ENCODE measurements around the gene IGF1R. TPM values are rescaled to one million over a fixed set of nuclear protein-coding genes. Genes with fewer than 3 reads are reported as not detected.

Gene IGF1R
- total RNA-seq, 4 donors from 2014 or later = 39.3 to 97.4 (median 44.7) TPM

DNA sequence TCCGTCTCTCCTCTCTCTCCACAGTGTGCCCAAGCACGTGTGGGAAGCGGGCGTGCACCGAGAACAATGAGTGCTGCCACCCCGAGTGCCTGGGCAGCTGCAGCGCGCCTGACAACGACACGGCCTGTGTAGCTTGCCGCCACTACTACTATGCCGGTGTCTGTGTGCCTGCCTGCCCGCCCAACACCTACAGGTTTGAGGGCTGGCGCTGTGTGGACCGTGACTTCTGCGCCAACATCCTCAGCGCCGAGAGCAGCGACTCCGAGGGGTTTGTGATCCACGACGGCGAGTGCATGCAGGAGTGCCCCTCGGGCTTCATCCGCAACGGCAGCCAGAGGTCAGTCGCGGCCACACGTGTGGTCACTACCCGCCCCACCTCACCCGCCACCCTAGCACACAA lies 243.0 kb downstream of the IGF1R start:
- DNase-seq (ENCODE audit: low spot score) (no peak), ATAC-seq (ENCODE audit: low FRiP score) (no peak)
- TF ChIP-seq, protein P1, sequence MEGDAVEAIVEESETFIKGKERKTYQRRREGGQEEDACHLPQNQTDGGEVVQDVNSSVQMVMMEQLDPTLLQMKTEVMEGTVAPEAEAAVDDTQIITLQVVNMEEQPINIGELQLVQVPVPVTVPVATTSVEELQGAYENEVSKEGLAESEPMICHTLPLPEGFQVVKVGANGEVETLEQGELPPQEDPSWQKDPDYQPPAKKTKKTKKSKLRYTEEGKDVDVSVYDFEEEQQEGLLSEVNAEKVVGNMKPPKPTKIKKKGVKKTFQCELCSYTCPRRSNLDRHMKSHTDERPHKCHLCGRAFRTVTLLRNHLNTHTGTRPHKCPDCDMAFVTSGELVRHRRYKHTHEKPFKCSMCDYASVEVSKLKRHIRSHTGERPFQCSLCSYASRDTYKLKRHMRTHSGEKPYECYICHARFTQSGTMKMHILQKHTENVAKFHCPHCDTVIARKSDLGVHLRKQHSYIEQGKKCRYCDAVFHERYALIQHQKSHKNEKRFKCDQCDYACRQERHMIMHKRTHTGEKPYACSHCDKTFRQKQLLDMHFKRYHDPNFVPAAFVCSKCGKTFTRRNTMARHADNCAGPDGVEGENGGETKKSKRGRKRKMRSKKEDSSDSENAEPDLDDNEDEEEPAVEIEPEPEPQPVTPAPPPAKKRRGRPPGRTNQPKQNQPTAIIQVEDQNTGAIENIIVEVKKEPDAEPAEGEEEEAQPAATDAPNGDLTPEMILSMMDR (IDR thresholded peaks at IDR 0.05) = no peak

DNA sequence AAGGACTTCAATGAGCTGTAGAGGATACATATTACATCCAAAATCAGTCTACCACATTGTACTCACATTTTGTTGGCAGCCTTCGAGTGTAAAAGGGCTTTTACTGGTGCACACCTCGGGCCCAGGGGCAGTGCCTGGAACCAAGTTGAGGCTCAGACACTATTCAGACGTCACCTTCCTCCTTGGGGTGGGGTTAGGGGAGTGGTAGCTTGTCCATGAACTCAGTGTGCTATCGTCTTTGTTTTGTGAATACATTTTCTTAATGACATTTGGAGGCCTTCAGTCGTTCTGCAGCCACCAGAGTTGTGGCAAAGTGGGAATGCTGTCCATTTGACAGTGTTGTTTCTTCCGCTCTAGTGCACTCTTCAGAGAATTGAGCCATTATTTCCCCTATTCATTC lies 245.1 kb downstream of the IGF1R start:
- TF ChIP-seq, protein P1 (IDR thresholded peaks at IDR 0.05) = no peak
- no peak for DNase-seq (ENCODE audit: low spot score)
- no peak for ATAC-seq (ENCODE audit: low FRiP score)

DNA sequence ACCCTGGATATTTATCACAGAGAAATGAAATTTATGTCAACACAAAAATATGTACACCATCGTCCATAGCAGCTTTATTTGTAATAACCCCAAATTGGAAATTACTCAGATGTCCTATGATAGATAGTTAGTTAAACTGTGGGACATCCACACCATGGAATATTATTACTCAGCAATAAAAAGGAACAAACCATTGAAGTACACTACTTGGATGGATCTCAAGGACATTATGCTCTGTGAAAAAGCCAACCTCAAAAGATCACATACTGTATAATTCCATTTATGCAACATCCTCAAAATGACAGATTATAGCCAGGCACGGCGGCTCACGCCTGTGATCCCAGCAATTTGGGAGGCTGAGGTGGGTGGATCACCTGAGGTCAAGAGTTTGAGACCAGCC lies 246.0 kb downstream of the IGF1R start:
- ATAC-seq (ENCODE audit: low FRiP score) = no peak
- no peak for DNase-seq (ENCODE audit: low spot score)
- TF ChIP-seq, protein P1 (IDR thresholded peaks at IDR 0.05) = no peak

DNA sequence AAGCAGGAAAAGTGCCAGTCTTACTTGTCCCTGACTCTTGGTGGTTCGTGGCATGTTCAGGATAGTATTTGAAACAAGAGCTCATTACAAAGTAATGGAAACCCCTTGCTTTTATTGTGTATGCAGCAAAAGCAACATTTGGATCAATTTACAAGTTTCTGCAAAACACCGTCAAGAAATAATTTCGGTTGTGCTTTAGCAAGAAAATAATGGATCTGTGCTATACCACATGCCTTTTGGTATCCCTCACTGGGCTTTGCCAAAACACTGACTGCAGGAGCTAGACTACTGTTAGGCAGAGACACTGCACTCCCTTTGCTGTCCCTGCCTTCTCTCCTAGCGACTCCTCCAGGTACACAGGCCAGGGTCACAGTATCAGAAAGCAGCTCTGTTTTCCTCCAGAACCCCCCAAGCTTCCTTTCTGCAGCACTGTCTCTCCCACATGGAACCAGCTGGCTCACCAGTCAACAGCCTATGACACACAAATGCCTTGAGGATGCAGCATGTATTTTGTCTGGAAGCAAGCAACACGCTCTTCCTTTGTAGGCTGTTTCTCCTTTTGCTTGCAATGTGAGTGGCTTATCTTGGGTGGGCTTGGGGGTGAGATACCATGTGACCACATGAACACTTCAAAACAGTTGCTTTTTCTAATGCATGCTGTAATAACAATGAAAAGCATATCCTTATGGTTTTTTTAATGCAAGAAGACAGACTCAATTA lies 247.8 kb downstream of the IGF1R start:
- ATAC-seq (ENCODE audit: low FRiP score) = no peak
- no peak for DNase-seq (ENCODE audit: low spot score)
- TF ChIP-seq, protein P1 (IDR thresholded peaks at IDR 0.05) = no peak

DNA sequence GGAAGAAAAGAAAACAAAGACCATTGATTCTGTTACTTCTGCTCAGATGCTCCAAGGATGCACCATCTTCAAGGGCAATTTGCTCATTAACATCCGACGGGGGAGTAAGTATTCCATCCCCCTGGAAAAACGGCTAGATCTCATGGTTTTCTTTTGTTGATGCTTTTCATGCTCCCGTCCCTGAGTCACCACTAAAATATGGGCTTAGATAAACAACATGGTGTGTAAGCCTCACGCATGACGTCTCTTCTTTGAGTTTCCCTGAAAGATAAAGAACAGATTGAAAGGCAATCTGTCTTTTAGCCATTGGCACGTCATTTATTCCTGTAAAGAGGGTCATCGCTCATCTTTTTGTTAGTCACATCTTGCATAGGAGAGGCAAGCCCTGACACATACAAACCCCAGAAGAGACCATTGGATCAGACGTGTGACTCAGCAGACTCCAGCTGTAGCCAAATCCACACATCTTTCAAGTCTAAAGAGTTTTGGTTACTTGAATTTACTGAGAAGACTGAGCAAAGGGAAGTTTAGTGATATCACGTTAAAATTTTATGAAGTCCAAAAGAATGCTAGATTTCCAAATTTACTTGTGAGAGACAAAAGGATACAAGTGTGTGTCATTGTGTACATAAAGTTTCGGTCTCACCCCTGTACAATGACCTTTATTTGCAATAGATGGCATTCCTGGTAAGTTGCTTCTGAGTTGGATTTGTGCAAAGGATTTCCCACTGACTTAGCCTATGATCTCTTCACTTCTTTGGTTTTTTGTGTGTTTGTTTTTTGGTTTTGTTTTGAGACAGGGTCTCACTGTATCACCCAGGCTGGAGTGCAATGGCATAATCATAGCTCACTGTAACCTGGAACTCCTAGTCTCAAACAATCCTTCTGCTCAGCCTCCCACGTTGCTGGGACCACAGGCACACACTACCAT lies 248.7 kb downstream of the IGF1R start:
- TF ChIP-seq, protein P1 (IDR thresholded peaks at IDR 0.05) = no peak
- DNase-seq (ENCODE audit: low spot score) = no peak
- peak; percentile 82 for ATAC-seq (ENCODE audit: low FRiP score)

DNA sequence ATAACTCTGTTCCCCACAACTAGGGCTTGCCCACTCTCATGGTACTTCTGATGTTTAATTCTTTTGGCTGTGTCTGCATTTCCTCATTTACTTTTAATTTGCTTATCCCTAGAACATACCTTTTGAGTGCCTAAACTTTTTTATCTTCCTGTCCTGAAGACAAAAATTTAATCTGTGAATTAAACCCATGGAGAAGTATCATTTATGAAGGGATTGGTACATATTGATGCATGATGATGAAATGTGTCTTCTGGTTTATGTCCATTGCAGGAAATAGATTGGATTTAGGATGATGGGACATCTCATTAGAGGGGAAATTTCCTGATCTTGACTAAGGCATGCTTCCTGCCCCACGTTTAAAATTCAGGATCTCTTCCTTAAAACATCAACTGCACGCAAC lies 249.8 kb downstream of the IGF1R start:
- DNase-seq (ENCODE audit: low spot score) (no peak), ATAC-seq (ENCODE audit: low FRiP score) (no peak)
- TF ChIP-seq, protein P1 (IDR thresholded peaks at IDR 0.05) = no peak

Data from omental fat pad (tissue), 4 donors.